HEK293 (cell line): ENCODE data around the gene RNH1.

ENCODE experiments used
- CTCF ChIA-PET: fragments of 350-600 bp; formaldehyde crosslinking; extraction: SDS; loops from one replicate; lab custom pipeline; 2021; ENCODE audit warnings: antibody characterized with exemption; lab: Yijun Ruan, JAX
- POLR2A ChIA-PET: fragments of 300-600 bp; formaldehyde crosslinking; extraction: SDS; loops from one replicate; lab custom pipeline; 2020; ENCODE audit warnings: antibody characterized with exemption, inconsistent platforms; lab: Yijun Ruan, JAX
- H3K27ac ChIP-seq: fragments of 200-500 bp; sonication (Bioruptor generic); 2 replicates; pipeline ENCODE4 v1.5.1; 2014; ENCODE audit warnings: low read depth, low read length, control low read depth, inconsistent platforms; ENCODE audit errors: extremely low read depth
- H3K36me3 ChIP-seq, 2 experiments: fragments of 200-500 bp in 1 of 2; sonication (Bioruptor generic) in 1 of 2; 1 replicate in 1 of 2; 2 replicates in 1 of 2; pipeline ENCODE4 v1.5.1; 2014 to 2017; ENCODE audit warnings: inconsistent platforms in 2 of 2, low read length in 2 of 2; ENCODE audit not compliant: control insufficient read depth in 2 of 2, insufficient read depth in 1 of 2
- H3K4me1 ChIP-seq: fragments of 200-500 bp; sonication (Bioruptor generic); 2 replicates; pipeline ENCODE4 v1.5.1; 2014; ENCODE audit warnings: mild to moderate bottlenecking, low read length, inconsistent platforms; ENCODE audit not compliant: control insufficient read depth, insufficient read depth
- H3K4me3 ChIP-seq: 2 replicates; pipeline ENCODE4 v1.5.1; 2011; ENCODE audit warnings: low read depth, mild to moderate bottlenecking, control low read depth, low read length, moderate library complexity
- H3K9me3 ChIP-seq: fragments of 200-500 bp; sonication (Bioruptor generic); 2 replicates; pipeline ENCODE4 v1.5.1; 2014; ENCODE audit warnings: low read depth, low read length, inconsistent platforms; ENCODE audit not compliant: control insufficient read depth, insufficient read depth
- EGR2 ChIP-seq: fragments of 450-650 bp; formaldehyde crosslinking; IDR thresholded peaks from 2 replicates; pipeline ENCODE4 v1.5.1; 2016; ENCODE audit warnings: low read depth, missing biosample characterization, missing genetic modification characterization
- KLF1 ChIP-seq: fragments of 450-650 bp; formaldehyde crosslinking; IDR thresholded peaks from 2 replicates; pipeline ENCODE4 v1.5.1; 2016; ENCODE audit warnings: missing biosample characterization, missing genetic modification characterization
- KLF17 ChIP-seq: fragments of 450-650 bp; formaldehyde crosslinking; IDR thresholded peaks from 2 replicates; pipeline ENCODE4 v1.5.1; 2016; ENCODE audit warnings: missing biosample characterization, missing genetic modification characterization
- OVOL3 ChIP-seq: fragments of 450-650 bp; formaldehyde crosslinking; IDR thresholded peaks from 2 replicates; pipeline ENCODE4 v1.5.1; 2016; ENCODE audit warnings: missing biosample characterization, missing genetic modification characterization
- REPIN1 ChIP-seq: fragments of 450-650 bp; formaldehyde crosslinking; IDR thresholded peaks from 2 replicates; pipeline ENCODE4 v1.5.1; 2017; ENCODE audit warnings: missing biosample characterization, missing genetic modification characterization, low read depth
- ZBTB10 ChIP-seq: fragments of 450-650 bp; formaldehyde crosslinking; IDR thresholded peaks from 2 replicates; pipeline ENCODE4 v1.5.1; 2016; ENCODE audit warnings: missing biosample characterization, missing genetic modification characterization
- ZNF138 ChIP-seq: fragments of 450-650 bp; formaldehyde crosslinking; IDR thresholded peaks from 2 replicates; pipeline ENCODE4 v1.5.1; 2016; ENCODE audit warnings: missing biosample characterization, missing genetic modification characterization, borderline replicate concordance
- ZNF501 ChIP-seq: fragments of 450-650 bp; formaldehyde crosslinking; IDR thresholded peaks from 2 replicates; pipeline ENCODE4 v1.5.1; 2016; ENCODE audit warnings: missing biosample characterization, missing genetic modification characterization
- ZNF549 ChIP-seq: fragments of 450-650 bp; IDR thresholded peaks from 2 replicates; pipeline ENCODE4 v1.5.1; 2018; ENCODE audit warnings: missing biosample characterization, missing genetic modification characterization, mild to moderate bottlenecking, inconsistent platforms, moderate library complexity
- ZNF76 ChIP-seq: fragments of 450-650 bp; formaldehyde crosslinking; IDR thresholded peaks from 2 replicates; pipeline ENCODE4; 2016; ENCODE audit warnings: low read depth, missing biosample characterization, missing genetic modification characterization, borderline replicate concordance
- ZSCAN18 ChIP-seq: fragments of 450-650 bp; formaldehyde crosslinking; IDR thresholded peaks from 2 replicates; pipeline ENCODE4 v1.5.1; 2016; ENCODE audit warnings: missing biosample characterization, missing genetic modification characterization
- ZSCAN23 ChIP-seq: fragments of 450-650 bp; formaldehyde crosslinking; IDR thresholded peaks from 2 replicates; pipeline ENCODE4 v1.5.1; 2016; ENCODE audit warnings: missing biosample characterization, missing genetic modification characterization

RNH1 gene

GRCh38 chr11:488062-488461 lies 19.0 kb downstream of the RNH1 start:
- H3K4me1 ChIP-seq = no peaks in the 10 kb centered on the region
- H3K27ac ChIP-seq = no peak overlapping the region
- no peak overlapping the region for H3K4me3 ChIP-seq
- CTCF ChIA-PET = no interaction called here
- POLR2A ChIA-PET = no interaction called here
- H3K9me3 ChIP-seq = no peaks in the 10 kb centered on the region
- TF ChIP-seq ZNF501 (tag by site-specific recombination) (no peak), KLF17 (tag by site-specific recombination) (no peak), ZNF549 (no peak), KLF1 (tag by site-specific recombination) (peak; percentile 93)
- H3K36me3 ChIP-seq = peaks cover 0 to 45% of the 10 kb centered on the region in 2 experiments; a peak in 1 of 3 replicates

GRCh38 chr11:487571-488021 lies 19.4 kb downstream of the RNH1 start:
- ChIA-PET POLR2A (no interaction called here), CTCF (interaction anchor here (1.0 kb wide), 1 partner anchor 45 kb away, joined by 4 read pairs; no protein-coding TSS in a partner anchor)
- H3K4me1 ChIP-seq = no peaks in the 10 kb centered on the region
- no peak overlapping the region for H3K4me3 ChIP-seq
- no peak for TF ChIP-seq EGR2 (tag by site-specific recombination)
- TF ChIP-seq ZSCAN23 = no peak
- TF ChIP-seq REPIN1 = no peak
- no peak for TF ChIP-seq ZSCAN18 (tag by site-specific recombination)
- no peak for TF ChIP-seq OVOL3 (tag by site-specific recombination)
- no peak for TF ChIP-seq ZBTB10
- peaks cover 0 to 40% of the 10 kb centered on the region in 2 experiments; a peak in 1 of 3 replicates for H3K36me3 ChIP-seq
- H3K27ac ChIP-seq = no peak overlapping the region
- no peaks in the 10 kb centered on the region for H3K9me3 ChIP-seq

GRCh38 chr11:486189-486588 lies 20.9 kb downstream of the RNH1 start:
- ChIA-PET POLR2A (no interaction called here), CTCF (no interaction called here)
- TF ChIP-seq KLF1 (tag by site-specific recombination) = 0 out of 2 replicates have a peak, but pooled peaks have one; percentile 77
- TF ChIP-seq ZNF138 (tag by site-specific recombination) = no peak
- Histone ChIP-seq H3K9me3 (no peaks in the 10 kb centered on the region), H3K36me3 (peaks cover 0 to 39% of the 10 kb centered on the region in 2 experiments; a peak in 1 of 3 replicates), H3K4me1 (no peaks in the 10 kb centered on the region), H3K27ac (no peak overlapping the region), H3K4me3 (no peak overlapping the region)

- TF ChIP-seq ZNF76 (tag by site-specific recombination) = no peak
- CTCF ChIA-PET = no interaction called here
- POLR2A ChIA-PET = no interaction called here
- H3K4me3 ChIP-seq = no peak overlapping the region
- H3K27ac ChIP-seq = no peak overlapping the region
- H3K9me3 ChIP-seq = no peaks in the 10 kb centered on the region
- no peaks in the 10 kb centered on the region for H3K4me1 ChIP-seq
- H3K36me3 ChIP-seq = peaks cover 0 to 31% of the 10 kb centered on the region in 2 experiments; a peak in 1 of 3 replicates
Observed at GRCh38 chr11:484616-485015, 22.4 kb downstream of the RNH1 start.
